Right lobe of liver (tissue), 4 donors: ENCODE data around the gene BLOC1S4.

Experiments
- CTCF ChIP-seq, 4 donors: fragments of 200-600 bp in 3 of 4; fragments of 450-650 bp in 1 of 4; IDR thresholded peaks; one replicate each; pipeline versions ENCODE4 v1.5.1 to v1.8.0; 2016 to 2022; ENCODE audit warnings: antibody characterized with exemption in 4 of 4, mild to moderate bottlenecking in 2 of 4
- POLR2A ChIP-seq: fragments of 450-650 bp; IDR thresholded peaks from one replicate; pipeline ENCODE4 v1.6.1; 2017; ENCODE audit warnings: antibody characterized with exemption, mild to moderate bottlenecking
- donor health status: DM: no; HTN: no; CAD: no.
- donor health status: DM: no; HTN: no; CAD: no.
- donor health status: DM: no; HTN: yes; CAD: no.

DNA sequence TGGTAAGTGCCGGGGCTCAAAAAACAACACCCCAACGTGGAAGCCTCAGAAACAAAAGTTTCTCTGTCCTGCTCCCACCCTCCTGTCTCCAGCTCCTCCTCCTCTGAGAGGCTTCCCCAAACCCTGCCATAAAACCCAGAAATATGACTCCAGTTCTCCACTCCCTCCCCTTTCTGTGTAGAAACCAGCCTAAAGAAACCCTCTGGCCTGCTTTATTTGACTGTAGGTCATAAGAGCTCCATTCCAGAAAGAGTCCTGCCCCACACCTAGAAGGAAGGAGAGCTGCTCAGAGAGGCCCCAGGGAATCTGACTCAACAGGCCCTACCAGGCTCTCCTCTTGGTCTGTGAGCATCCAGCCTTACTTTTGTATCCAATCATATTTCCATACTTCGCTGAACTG is 23.2 kb upstream of the BLOC1S4 start:
- TF ChIP-seq CTCF (IDR thresholded peaks at IDR 0.05) (no peak), POLR2A (no peak)
